ENCODE measurements around the gene DNAJA4. TPM values are rescaled to one million over a fixed set of nuclear protein-coding genes. Genes with fewer than 3 reads are reported as not detected.

The DNAJA4 gene
- polyA plus RNA-seq, 1 experiment = 2.8 TPM

DNA sequence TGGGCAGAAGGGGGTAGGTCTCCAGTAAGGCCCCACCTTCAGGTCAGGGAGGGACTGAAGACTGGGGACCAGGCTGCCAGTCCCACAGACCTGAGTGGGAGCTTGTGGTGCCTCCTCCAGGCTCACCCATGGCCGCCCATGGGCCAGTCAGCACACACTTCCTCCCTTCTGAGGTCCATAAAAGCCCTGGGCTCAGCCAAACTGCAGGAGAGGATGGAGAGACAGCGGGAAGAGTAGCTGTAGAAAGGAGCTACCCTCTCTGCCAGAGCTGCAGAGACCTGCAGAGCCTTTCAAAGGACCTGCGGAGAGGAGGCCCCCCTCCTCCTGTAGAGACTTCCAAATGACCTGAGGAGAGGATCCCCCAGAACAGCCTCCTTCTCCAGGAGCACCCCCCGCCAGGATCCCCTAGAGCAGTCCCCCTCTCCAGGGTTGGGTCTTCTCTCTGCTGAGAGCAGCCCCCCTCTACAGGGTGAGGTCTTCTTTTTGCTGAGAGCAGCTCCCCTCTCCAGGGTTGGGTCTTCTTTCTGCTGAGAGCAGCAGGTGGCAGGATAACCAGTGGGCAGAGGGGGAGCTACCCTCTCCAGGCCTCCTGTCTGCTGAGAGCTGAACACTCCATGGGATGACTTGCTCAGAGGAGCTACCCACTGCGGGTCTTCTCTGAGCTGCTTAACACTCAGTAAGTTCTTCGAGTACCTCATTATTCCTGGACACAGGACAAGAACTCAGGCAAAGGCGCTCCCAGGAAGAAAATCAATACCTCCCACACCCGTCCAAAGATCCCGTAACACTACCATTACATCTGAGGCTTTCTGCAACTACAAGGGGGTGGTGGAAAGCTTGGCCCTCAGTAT, 40.1 kb downstream of the DNAJA4 start:
- Histone ChIP-seq H3K36me3 (ENCODE audit: control insufficient read depth, insufficient read depth, low read length) (no peaks in the 10 kb centered on the region), H3K4me3 (ENCODE audit: low read depth, low read length) (no peak overlapping the region), H3K27me3 (ENCODE audit: control insufficient read depth, insufficient read depth, low read length) (no peaks in the 10 kb centered on the region)
- DNase-seq (ENCODE audit: low read depth) = no peak
- TF ChIP-seq, protein P1, sequence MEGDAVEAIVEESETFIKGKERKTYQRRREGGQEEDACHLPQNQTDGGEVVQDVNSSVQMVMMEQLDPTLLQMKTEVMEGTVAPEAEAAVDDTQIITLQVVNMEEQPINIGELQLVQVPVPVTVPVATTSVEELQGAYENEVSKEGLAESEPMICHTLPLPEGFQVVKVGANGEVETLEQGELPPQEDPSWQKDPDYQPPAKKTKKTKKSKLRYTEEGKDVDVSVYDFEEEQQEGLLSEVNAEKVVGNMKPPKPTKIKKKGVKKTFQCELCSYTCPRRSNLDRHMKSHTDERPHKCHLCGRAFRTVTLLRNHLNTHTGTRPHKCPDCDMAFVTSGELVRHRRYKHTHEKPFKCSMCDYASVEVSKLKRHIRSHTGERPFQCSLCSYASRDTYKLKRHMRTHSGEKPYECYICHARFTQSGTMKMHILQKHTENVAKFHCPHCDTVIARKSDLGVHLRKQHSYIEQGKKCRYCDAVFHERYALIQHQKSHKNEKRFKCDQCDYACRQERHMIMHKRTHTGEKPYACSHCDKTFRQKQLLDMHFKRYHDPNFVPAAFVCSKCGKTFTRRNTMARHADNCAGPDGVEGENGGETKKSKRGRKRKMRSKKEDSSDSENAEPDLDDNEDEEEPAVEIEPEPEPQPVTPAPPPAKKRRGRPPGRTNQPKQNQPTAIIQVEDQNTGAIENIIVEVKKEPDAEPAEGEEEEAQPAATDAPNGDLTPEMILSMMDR (IDR thresholded peaks at IDR 0.05; ENCODE audit: insufficient read depth, low read depth, low read length) = no peak
- ChIA-PET CTCF (interaction anchor here (0.7 to 27.7 kb wide), 4 partner anchors 13 to 129 kb away, joined by 3 to 578 read pairs (median 4); no protein-coding TSS in a partner anchor), POLR2A (no interaction called here)

DNA sequence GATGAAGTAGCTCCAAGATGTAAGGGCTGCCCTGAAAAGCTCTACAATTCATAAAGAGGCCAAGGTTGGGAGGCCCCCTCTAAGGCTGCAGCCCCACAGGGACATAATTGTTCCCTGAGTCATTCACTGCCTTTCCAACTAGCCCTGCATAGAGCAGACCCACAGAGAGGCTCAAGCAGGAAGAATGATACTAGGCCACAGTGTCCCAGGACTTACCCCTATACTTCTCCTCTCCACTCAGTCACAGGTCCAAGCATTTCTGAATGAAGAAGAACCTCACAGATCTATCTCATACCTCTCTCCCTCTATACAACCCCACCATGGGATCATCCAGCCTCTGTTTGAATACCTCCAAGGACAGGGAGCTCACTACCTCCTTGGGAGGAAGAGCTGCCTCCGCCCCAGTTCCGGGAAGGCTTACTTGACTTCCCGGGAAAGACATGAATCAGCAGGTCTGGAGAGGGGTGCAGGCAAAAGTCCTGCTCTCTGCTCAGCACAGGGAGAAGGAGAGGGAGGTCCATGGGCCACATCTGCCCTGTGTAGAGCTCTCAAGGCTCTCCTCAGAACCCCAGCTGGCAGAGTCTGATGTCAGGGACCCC, 41.9 kb downstream of the DNAJA4 start:
- Histone ChIP-seq H3K4me3 (ENCODE audit: low read depth, low read length) (no peak overlapping the region), H3K27me3 (ENCODE audit: control insufficient read depth, insufficient read depth, low read length) (no peaks in the 10 kb centered on the region), H3K36me3 (ENCODE audit: control insufficient read depth, insufficient read depth, low read length) (no peaks in the 10 kb centered on the region)
- TF ChIP-seq, protein P1 (IDR thresholded peaks at IDR 0.05; ENCODE audit: insufficient read depth, low read depth, low read length) = no peak
- ChIA-PET POLR2A (no interaction called here), CTCF (interaction anchor here (1.1 to 27.7 kb wide), 6 partner anchors 90 to 403 kb away, joined by 3 to 578 read pairs (median 16); partner anchors contain the start of gene IREB2)
- DNase-seq (ENCODE audit: low read depth) = no peak

DNA sequence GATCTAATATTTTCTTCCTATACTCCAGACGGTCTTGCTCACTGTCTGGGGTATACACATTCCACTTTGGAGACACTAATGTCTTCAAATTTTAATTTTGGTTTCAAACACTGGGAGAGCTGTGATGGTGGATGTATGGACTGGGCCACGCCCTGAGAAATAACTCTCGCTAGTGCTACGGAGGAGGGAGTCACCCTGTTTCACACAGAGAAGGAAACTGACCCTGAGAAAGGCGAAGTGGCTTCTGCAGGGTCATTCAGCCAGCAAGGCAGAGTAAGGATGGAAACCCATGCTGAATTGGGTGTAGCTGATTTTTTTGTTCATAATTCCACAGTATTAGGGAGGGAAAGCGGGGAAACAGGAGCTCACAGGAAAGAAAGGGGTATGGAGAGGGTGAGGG, 43.6 kb downstream of the DNAJA4 start:
- DNase-seq (ENCODE audit: low read depth) = no peak
- CTCF ChIA-PET = interaction anchor here (0.7 to 27.7 kb wide), 16 partner anchors 8 to 443 kb away, joined by 3 to 578 read pairs (median 4); partner anchors contain the start of genes IREB2 and SKIC8
- no peaks in the 10 kb centered on the region for H3K36me3 ChIP-seq (ENCODE audit: control insufficient read depth, insufficient read depth, low read length)
- TF ChIP-seq, protein P1 (IDR thresholded peaks at IDR 0.05; ENCODE audit: insufficient read depth, low read depth, low read length) = no peak
- POLR2A ChIA-PET = no interaction called here
- no peak overlapping the region for H3K4me3 ChIP-seq (ENCODE audit: low read depth, low read length)
- H3K27me3 ChIP-seq (ENCODE audit: control insufficient read depth, insufficient read depth, low read length) = no peaks in the 10 kb centered on the region

DNA sequence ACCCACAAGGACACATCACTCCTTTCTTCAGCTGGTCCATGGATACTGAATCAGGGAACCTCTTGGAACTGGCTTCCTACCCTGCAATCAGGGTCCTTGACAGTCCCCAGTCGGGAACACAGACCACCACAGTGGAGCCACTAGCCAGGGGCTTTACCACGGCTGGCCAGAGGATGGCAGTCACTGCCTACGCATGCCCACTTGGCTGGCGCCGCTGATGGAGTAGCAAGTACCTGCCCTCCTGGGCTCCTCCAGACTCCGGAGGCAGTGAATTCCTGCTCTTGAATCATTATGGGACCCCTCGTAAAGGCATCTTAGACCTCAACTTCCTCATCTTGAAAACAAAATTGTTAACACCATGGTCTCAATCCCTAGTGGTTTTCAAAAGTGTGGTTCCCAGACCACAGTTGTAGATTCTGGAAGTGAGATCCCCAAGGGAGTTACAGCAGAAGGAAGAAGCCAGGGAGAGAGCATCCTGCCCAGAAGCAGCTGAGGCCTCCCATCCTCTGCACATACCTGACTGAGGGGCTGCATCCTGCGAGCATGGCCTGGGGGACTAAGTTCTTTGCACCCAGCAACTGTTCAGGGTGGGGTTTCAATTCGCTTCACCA, 44.2 kb downstream of the DNAJA4 start:
- TF ChIP-seq, protein P1 (IDR thresholded peaks at IDR 0.05; ENCODE audit: insufficient read depth, low read depth, low read length) = peak; percentile 97
- H3K27me3 ChIP-seq (ENCODE audit: control insufficient read depth, insufficient read depth, low read length) = peaks cover 3% of the 10 kb centered on the region; the same call in 1 of the 2 replicates
- H3K36me3 ChIP-seq (ENCODE audit: control insufficient read depth, insufficient read depth, low read length) = no peaks in the 10 kb centered on the region
- DNase-seq (ENCODE audit: low read depth) = no peak
- no peak overlapping the region for H3K4me3 ChIP-seq (ENCODE audit: low read depth, low read length)
- CTCF ChIA-PET = interaction anchor here (0.6 to 27.7 kb wide), 26 partner anchors 9 to 442 kb away, joined by 3 to 578 read pairs (median 4); partner anchors contain the start of genes IREB2 and SKIC8
- POLR2A ChIA-PET = no interaction called here

DNA sequence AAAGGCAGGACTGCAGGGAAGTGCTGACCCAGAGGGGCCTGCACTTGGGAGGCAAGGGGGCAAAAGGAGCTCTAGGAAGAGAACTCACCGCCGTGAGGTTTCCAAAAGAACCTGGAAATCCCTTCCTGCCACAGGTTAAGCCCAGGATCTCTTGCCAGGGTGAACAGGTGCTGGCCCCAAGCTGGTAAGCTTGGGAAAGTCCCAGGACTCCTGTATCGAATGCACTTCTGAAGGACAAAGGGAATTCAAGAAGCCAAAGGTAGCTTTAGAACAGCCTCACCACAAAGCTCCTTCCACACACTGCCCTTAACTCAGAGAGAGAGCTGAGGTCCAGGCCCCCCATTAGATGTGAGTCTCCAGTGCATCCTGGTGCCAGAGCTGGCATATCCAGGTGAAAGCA, 46.9 kb downstream of the DNAJA4 start:
- DNase-seq (ENCODE audit: low read depth) = no peak
- ChIA-PET POLR2A (no interaction called here), CTCF (interaction anchor here (0.9 to 27.7 kb wide), 4 partner anchors 14 to 102 kb away, joined by 3 to 578 read pairs (median 30); no protein-coding TSS in a partner anchor)
- TF ChIP-seq, protein P1 (IDR thresholded peaks at IDR 0.05; ENCODE audit: insufficient read depth, low read depth, low read length) = no peak
- peaks cover 3% of the 10 kb centered on the region; the same call in 1 of the 2 replicates for H3K27me3 ChIP-seq (ENCODE audit: control insufficient read depth, insufficient read depth, low read length)
- no peaks in the 10 kb centered on the region for H3K36me3 ChIP-seq (ENCODE audit: control insufficient read depth, insufficient read depth, low read length)
- no peak overlapping the region for H3K4me3 ChIP-seq (ENCODE audit: low read depth, low read length)
